ENCODE results near the gene CCDC12. TPM values are rescaled to one million over a fixed set of nuclear protein-coding genes. Genes with fewer than 3 reads are reported as not detected.

Gene CCDC12
- total and polyA plus RNA-seq, 12 donors = 28.8 to 137 (median 34.2) TPM

- Histone ChIP-seq H3K27ac (peak overlapping the region; percentile 55 to 92 (median 84)), H3K9me3 (no peaks in the 10 kb centered on the region), H3K27me3 (no peaks in the 10 kb centered on the region), H3K4me3 (no peak overlapping the region), H3K36me3 (peaks cover 0 to 25% (median 0%) of the 10 kb centered on the region in 9 donors), H3K4me1 (peaks cover 45 to 95% (median 89%) of the 10 kb centered on the region in 9 donors)
- DNase-seq (no peak), ATAC-seq (no peak)
- intact Hi-C loops (cut with DNase I) = no loop called here
- 67 to 68% methylated on average over 4 of the region's 4 CpGs for WGBS, 2 donors
- TF ChIP-seq CTCF (IDR thresholded peaks at IDR 0.05) = no peak
Measured at GRCh38 chr3:46947546-46947901, 29.0 kb downstream of the CCDC12 start.

DNA sequence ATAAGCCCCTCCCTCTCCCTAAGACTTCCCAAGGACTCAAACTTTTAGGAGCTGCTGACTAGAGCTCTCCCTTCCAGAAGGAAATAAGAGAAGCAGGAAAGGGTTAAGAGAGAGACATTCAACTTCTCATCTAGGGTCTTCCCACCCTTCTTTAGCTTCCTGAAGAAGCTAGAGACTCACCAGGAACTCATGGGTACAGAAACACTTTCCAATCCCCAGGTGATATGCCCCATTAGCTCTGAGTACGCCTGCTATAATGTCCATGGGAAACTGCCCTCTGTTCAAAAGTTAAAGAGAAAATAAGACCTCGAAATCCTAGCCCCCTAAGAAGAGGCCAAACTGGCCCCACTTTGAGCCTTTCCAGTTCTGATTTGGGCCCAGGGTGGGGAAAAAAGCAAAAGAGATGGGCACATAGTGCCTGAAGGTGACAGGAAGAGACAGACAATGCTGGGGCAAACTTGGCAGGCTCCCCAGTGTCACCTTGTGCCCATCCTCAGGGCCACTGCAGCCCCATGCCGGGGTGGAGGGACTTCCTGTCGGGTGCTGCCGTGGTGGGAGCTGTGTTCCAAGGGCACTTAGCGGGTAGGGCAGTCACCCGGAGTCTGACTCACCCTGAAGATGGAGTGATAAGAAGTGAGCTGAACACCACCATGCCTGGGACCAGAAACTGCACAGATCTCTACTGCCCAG lies 29.5 kb downstream of the CCDC12 start:
- Histone ChIP-seq H3K27ac (peak overlapping the region; percentile 55 to 92 (median 84)), H3K27me3 (no peaks in the 10 kb centered on the region), H3K4me1 (peaks cover 45 to 95% (median 89%) of the 10 kb centered on the region in 9 donors), H3K36me3 (peaks cover 0 to 28% (median 0%) of the 10 kb centered on the region in 9 donors), H3K9me3 (no peaks in the 10 kb centered on the region), H3K4me3 (no peak overlapping the region)
- ATAC-seq (peak in 6 of 8 donors; percentile 8 to 28 (median 22)), DNase-seq (peak in 1 of 2 donors; percentile 40)
- intact Hi-C loops (cut with DNase I) = no loop called here
- TF ChIP-seq CTCF (IDR thresholded peaks at IDR 0.05) = no peak
- WGBS, 2 donors = 39 to 42% methylated on average over 7 of the region's 7 CpGs

DNA sequence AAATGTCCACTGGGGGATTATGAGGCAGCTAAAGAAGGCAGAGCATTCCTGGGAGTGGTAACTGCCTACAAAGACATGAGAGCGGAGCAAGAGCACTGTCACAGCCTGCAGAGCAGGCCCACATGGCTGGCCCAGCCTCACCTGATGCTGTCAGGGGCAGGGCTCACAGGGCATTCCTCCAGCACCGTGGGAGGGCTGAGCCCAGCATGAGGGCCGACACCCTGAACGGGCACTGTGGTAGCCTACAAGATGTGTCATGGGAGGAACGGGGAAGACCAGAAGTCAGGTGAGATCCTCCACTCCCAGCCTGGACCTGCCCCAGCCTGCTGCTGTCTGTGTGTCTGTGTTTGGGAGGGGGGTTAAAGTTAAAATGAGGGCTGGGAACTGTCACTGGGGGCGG lies 30.1 kb downstream of the CCDC12 start:
- TF ChIP-seq CTCF (IDR thresholded peaks at IDR 0.05) = no peak
- 66 to 68% methylated on average over 6 of the region's 6 CpGs for WGBS, 2 donors
- peaks cover 0 to 32% (median 0%) of the 10 kb centered on the region in 9 donors for H3K36me3 ChIP-seq
- no peaks in the 10 kb centered on the region for H3K9me3 ChIP-seq
- no peaks in the 10 kb centered on the region for H3K27me3 ChIP-seq
- H3K4me1 ChIP-seq = peaks cover 45 to 97% (median 87%) of the 10 kb centered on the region in 9 donors
- intact Hi-C loops (cut with DNase I) = no loop called here
- DNase-seq (no peak), ATAC-seq (no peak)
- H3K27ac ChIP-seq = peak overlapping the region in 8 of 10 donors; percentile 69 to 92 (median 84)
- no peak overlapping the region for H3K4me3 ChIP-seq

DNA sequence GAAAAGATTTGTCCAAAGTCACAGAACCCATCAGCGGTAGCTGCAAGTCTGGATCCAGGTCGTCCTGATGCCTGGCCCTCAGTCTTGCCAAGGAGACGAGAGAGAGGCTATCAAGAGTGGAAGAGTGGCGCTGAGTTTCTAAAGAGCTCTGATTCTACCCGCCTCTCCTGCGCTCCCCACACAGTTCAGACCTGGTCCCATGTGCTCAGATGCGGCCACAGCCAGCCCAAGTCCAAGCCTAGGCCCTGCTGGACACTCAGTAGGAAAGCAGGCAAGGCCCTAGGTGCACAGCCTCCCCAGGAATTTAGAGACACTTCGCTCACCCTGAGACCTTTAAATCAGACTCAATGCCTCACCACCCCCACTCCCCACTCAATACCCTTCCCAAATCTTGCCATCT lies 32.4 kb downstream of the CCDC12 start:
- peak in 5 of 8 donors; percentile 2 to 34 (median 23) for ATAC-seq
- Histone ChIP-seq H3K27ac (peak overlapping the region; percentile 71 to 87 (median 85)), H3K4me3 (no peak overlapping the region), H3K4me1 (peaks cover 41 to 85% (median 76%) of the 10 kb centered on the region in 9 donors), H3K36me3 (peaks cover 0 to 51% (median 14%) of the 10 kb centered on the region in 9 donors), H3K9me3 (no peaks in the 10 kb centered on the region), H3K27me3 (no peaks in the 10 kb centered on the region)
- TF ChIP-seq CTCF (IDR thresholded peaks at IDR 0.05) = no peak
- 54 to 71% methylated on average over 8 of the region's 8 CpGs for WGBS, 2 donors
- intact Hi-C loops (cut with DNase I) = no loop called here
- DNase-seq = no peak
